SU-DHL-6 (cell line): Measurements from ENCODE around the gene LAMC3.

Source experiments
- H2AFZ ChIP-seq: fragments of 200-600 bp; sonication (generic); 2 replicates; pipeline ENCODE4 v1.6.1; 2014; ENCODE audit warnings: low read depth, mild to moderate bottlenecking, moderate library complexity, mixed read lengths, antibody characterized with exemption, low read length; ENCODE audit not compliant: severe bottlenecking
- H3F3A ChIP-seq: fragments of 200-600 bp; shearing (Covaris generic); 2 replicates; pipeline ENCODE4 v1.6.0; 2016; ENCODE audit warnings: antibody characterized with exemption, mild to moderate bottlenecking; ENCODE audit not compliant: insufficient read depth
- H3K27ac ChIP-seq: fragments of 200-600 bp; sonication (generic); 2 replicates; pipeline ENCODE4 v1.5.1; 2016; ENCODE audit warnings: low read depth, mild to moderate bottlenecking, low read length, moderate library complexity, mixed read lengths
- H3K27me3 ChIP-seq: fragments of 200-600 bp; sonication (generic), shearing (Covaris generic); 2 replicates; pipeline ENCODE4 v1.6.0; 2014; ENCODE audit warnings: mild to moderate bottlenecking, low read length
- H3K36me3 ChIP-seq: fragments of 200-600 bp; sonication (generic); 2 replicates; pipeline ENCODE4 v1.6.1; 2014; ENCODE audit warnings: mild to moderate bottlenecking, low read length, mixed read lengths
- H3K4me2 ChIP-seq: fragments of 300-600, 200-600 bp; shearing (Covaris generic), sonication (generic); 2 replicates; pipeline ENCODE4 v1.6.0; 2014; ENCODE audit warnings: low read length, low read depth, mild to moderate bottlenecking; ENCODE audit not compliant: poor library complexity, severe bottlenecking
- H3K4me3 ChIP-seq: fragments of 200-600 bp; sonication (generic); 2 replicates; pipeline ENCODE4 v1.5.1; 2014; ENCODE audit warnings: antibody characterized with exemption, low read length, mild to moderate bottlenecking, mixed read lengths; ENCODE audit not compliant: insufficient read depth, poor library complexity, severe bottlenecking
- H3K79me2 ChIP-seq: fragments of 200-600 bp; sonication (generic); 2 replicates; pipeline ENCODE4 v1.6.1; 2014; ENCODE audit warnings: mild to moderate bottlenecking, low read length, moderate library complexity; ENCODE audit not compliant: insufficient read depth
- H3K9ac ChIP-seq: fragments of 200-600 bp; sonication (generic); 2 replicates; pipeline ENCODE4 v1.7.0; 2014; ENCODE audit warnings: mild to moderate bottlenecking, low read length
- H3K9me2 ChIP-seq: fragments of 200-600 bp; sonication (generic); replicated peaks from 2 replicates; pipeline ENCODE4 v1.6.1; 2014; ENCODE audit warnings: low read length; ENCODE audit not compliant: insufficient read depth
- H3K9me3 ChIP-seq: fragments of 200-600 bp; sonication (generic); 2 replicates; pipeline ENCODE4 v1.6.1; 2014; ENCODE audit warnings: low read length, mixed read lengths; ENCODE audit not compliant: insufficient read depth
- H4K20me1 ChIP-seq: fragments of 200-600 bp; sonication (generic); 2 replicates; pipeline ENCODE4 v1.6.1; 2014; ENCODE audit warnings: low read depth, mild to moderate bottlenecking, antibody characterized with exemption, low read length, moderate library complexity, mixed read lengths
- CTCF ChIP-seq: fragments of 200-600 bp; sonication (generic); IDR thresholded peaks from one replicate; pipeline ENCODE4 v1.5.1; 2017; ENCODE audit warnings: antibody characterized with exemption, mild to moderate bottlenecking, low read length, moderate library complexity; ENCODE audit not compliant: insufficient read depth, poor library complexity, severe bottlenecking
- EZH2phosphoT487 ChIP-seq: fragments of 200-600 bp; sonication (generic), shearing (Covaris generic); conservative IDR thresholded peaks from 2 replicates; pipeline ENCODE4 v1.6.1; 2018; ENCODE audit warnings: mild to moderate bottlenecking, antibody characterized with exemption, low read length, moderate library complexity, mixed read lengths

LAMC3 gene

GRCh38 chr9:130979591-130980385 is 29.2 kb upstream of the LAMC3 start:
- Histone ChIP-seq H3K27me3 (no peaks in the 10 kb centered on the region), H2AFZ (no peak overlapping the region), H3K9me2 (no peaks in the 10 kb centered on the region), H3K4me3 (no peak overlapping the region), H3K9ac (no peak overlapping the region), H4K20me1 (no peaks in the 10 kb centered on the region), H3K9me3 (no peaks in the 10 kb centered on the region), H3F3A (no peaks in the 10 kb centered on the region), H3K36me3 (no peaks in the 10 kb centered on the region), H3K4me2 (no peak overlapping the region), H3K79me2 (no peaks in the 10 kb centered on the region), H3K27ac (no peak overlapping the region)
- no peak for TF ChIP-seq CTCF
- no peak for TF ChIP-seq EZH2phosphoT487

DNA sequence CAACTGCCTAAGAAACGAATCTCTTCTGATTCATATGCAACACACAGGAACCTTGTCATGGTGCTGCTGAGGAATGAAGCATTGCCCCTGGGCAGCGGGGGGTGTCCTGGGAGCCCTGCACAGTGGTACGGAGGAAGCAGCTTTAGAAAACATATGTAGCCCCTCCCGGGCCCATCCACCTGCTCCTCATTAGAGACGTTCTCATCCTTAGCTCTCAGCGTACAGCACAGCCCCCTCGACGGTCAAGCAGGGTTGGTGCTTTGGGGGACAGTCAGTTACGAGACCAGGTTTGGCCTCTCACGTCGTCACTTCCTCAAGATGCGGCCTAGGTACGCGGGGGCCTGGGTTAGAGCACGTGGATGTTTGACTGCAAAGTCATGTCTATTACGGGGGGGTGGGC is 28.4 kb upstream of the LAMC3 start:
- H2AFZ ChIP-seq, result no peak overlapping the region
- no peak overlapping the region for H3K9ac ChIP-seq
- H3K27ac ChIP-seq, result no peak overlapping the region
- H4K20me1 ChIP-seq, result no peaks in the 10 kb centered on the region
- H3K27me3 ChIP-seq, result no peaks in the 10 kb centered on the region
- H3K4me2 ChIP-seq, result no peak overlapping the region
- H3K9me2 ChIP-seq, result no peaks in the 10 kb centered on the region
- H3K4me3 ChIP-seq, result no peak overlapping the region
- H3K36me3 ChIP-seq, result no peaks in the 10 kb centered on the region
- no peak for TF ChIP-seq EZH2phosphoT487
- H3F3A ChIP-seq, result no peaks in the 10 kb centered on the region
- H3K79me2 ChIP-seq, result no peaks in the 10 kb centered on the region
- no peaks in the 10 kb centered on the region for H3K9me3 ChIP-seq

DNA sequence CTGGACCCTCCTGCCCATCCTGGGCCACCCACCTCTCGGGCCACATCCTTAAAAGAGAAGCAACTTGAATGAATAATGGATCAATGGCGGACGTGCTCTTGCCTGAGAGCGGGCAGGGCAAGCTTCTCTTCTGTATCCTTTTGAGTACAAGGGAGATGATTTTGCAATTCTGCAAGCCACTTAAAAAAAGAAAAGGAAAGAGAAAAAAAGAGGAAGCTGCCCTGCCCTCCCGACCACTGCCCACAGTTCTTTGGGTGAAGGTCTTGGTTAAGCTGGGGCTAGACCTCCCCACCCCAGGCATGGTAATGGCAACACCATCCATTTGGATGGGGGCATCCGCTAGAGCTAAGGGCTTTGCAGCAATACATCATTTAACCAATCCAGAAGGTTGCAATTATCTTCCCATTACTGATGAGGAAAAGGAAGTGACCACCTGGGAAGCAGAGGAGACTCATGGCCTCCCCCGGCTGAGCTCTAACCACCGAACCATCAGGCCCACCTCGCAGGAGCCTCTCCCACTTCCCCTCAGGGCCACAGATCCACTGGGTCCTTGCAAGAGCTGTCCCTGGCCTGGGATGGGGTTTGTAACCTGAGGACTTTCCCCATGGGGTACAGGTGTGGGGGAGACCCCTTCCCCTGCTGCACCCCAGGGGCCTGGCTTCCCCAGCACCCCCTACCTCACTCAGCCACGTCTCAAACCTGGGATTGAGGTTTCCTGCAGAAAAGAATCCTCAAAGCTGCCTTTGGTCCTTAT is 27.8 kb upstream of the LAMC3 start:
- Histone ChIP-seq H3K27me3 (no peaks in the 10 kb centered on the region), H3K4me2 (no peak overlapping the region), H3K4me3 (no peak overlapping the region), H3K9me3 (no peaks in the 10 kb centered on the region), H3K9me2 (no peaks in the 10 kb centered on the region), H3F3A (no peaks in the 10 kb centered on the region), H3K36me3 (no peaks in the 10 kb centered on the region), H2AFZ (no peak overlapping the region), H3K9ac (no peak overlapping the region), H3K79me2 (no peaks in the 10 kb centered on the region), H3K27ac (no peak overlapping the region), H4K20me1 (no peaks in the 10 kb centered on the region)
- TF ChIP-seq CTCF (no peak), EZH2phosphoT487 (no peak)

- Histone ChIP-seq H2AFZ (no peak overlapping the region), H3K36me3 (no peaks in the 10 kb centered on the region), H3K27me3 (no peaks in the 10 kb centered on the region), H3K27ac (no peak overlapping the region), H3K9me3 (no peaks in the 10 kb centered on the region), H3K9ac (no peak overlapping the region), H3K4me3 (no peak overlapping the region), H4K20me1 (no peaks in the 10 kb centered on the region), H3K79me2 (no peaks in the 10 kb centered on the region), H3K4me2 (no peak overlapping the region), H3F3A (no peaks in the 10 kb centered on the region), H3K9me2 (no peaks in the 10 kb centered on the region)
- TF ChIP-seq EZH2phosphoT487 (no peak), CTCF (no peak)
These were observed 27.2 kb upstream of the LAMC3 start for GRCh38 chr9:130981756-130982137.
